ENCODE data around the gene ZFP3.
"Not testable (repeated sequence)": the region's sequence is repeated elsewhere in the genome, so short reads cannot be mapped to it uniquely, and the experiment has no call there.

Gene ZFP3

GRCh38 chr17:5126719-5127488 is 48.6 kb downstream of the ZFP3 start:
- no peak for DNase-seq

- no peak for DNase-seq
These were observed 49.6 kb downstream of the ZFP3 start for GRCh38 chr17:5127910-5128309.

- DNase-seq = not testable (repeated sequence)
These were observed 50.1 kb downstream of the ZFP3 start for GRCh38 chr17:5128387-5128786.

- DNase-seq = no peak
These were observed 50.8 kb downstream of the ZFP3 start for GRCh38 chr17:5128905-5129535.

- DNase-seq = not testable (repeated sequence)
These were observed 51.5 kb downstream of the ZFP3 start for GRCh38 chr17:5129770-5130169.

- DNase-seq = not testable (repeated sequence)
These were observed 52.0 kb downstream of the ZFP3 start for GRCh38 chr17:5130261-5130660.

- not testable (repeated sequence) for DNase-seq
These were observed 52.4 kb downstream of the ZFP3 start for GRCh38 chr17:5130687-5131086.

- no peak for DNase-seq
These were observed 53.0 kb downstream of the ZFP3 start for GRCh38 chr17:5131146-5131715.

- DNase-seq = not testable (repeated sequence)
These were observed 53.7 kb downstream of the ZFP3 start for GRCh38 chr17:5131799-5132502.

GRCh38 chr17:5132503-5133225 is 54.4 kb downstream of the ZFP3 start:
- DNase-seq = not testable (repeated sequence)

- no peak for DNase-seq
These were observed 55.0 kb downstream of the ZFP3 start for GRCh38 chr17:5133311-5133710.

GRCh38 chr17:5133961-5134360 is 55.7 kb downstream of the ZFP3 start:
- not testable (repeated sequence) for DNase-seq

- DNase-seq = not testable (repeated sequence)
These were observed 56.3 kb downstream of the ZFP3 start for GRCh38 chr17:5134571-5134970.

- not testable (repeated sequence) for DNase-seq
These were observed 57.0 kb downstream of the ZFP3 start for GRCh38 chr17:5135131-5135712.

- DNase-seq = no peak
These were observed 57.7 kb downstream of the ZFP3 start for GRCh38 chr17:5135726-5136579.

- DNase-seq = not testable (repeated sequence)
These were observed 58.5 kb downstream of the ZFP3 start for GRCh38 chr17:5136580-5137412.

GRCh38 chr17:5137511-5138197 is 59.4 kb downstream of the ZFP3 start:
- not testable (repeated sequence) for DNase-seq

- DNase-seq = not testable (repeated sequence)
These were observed 59.9 kb downstream of the ZFP3 start for GRCh38 chr17:5138198-5138544.

GRCh38 chr17:5138616-5139457 is 60.6 kb downstream of the ZFP3 start:
- DNase-seq = no peak
